ENCODE measurements around the gene PRKG1. TPM values are rescaled to one million over a fixed set of nuclear protein-coding genes. Genes with fewer than 3 reads are reported as not detected.

Gene PRKG1
- total and polyA plus RNA-seq, 2 donors (not counting 1 experiment from before 2014, with no cell fraction given): not detected

GRCh38 chr10:51251110-51251509 is 176.8 kb downstream of the PRKG1 start:
- TF ChIP-seq CTCF (IDR thresholded peaks at IDR 0.05): no peak
- TF ChIP-seq EZH2 (IDR thresholded peaks at IDR 0.05; ENCODE audit: borderline replicate concordance, insufficient read depth, low read depth, low read length, poor library complexity, severe bottlenecking): no peak
- ATAC-seq (ENCODE audit: low read depth) (no peak), DNase-seq (no peak)
- Histone ChIP-seq H3K79me2 (ENCODE audit: control insufficient read depth, insufficient read depth, low read length) (no peaks in the 10 kb centered on the region), H3K4me2 (replicated peaks; ENCODE audit: low read depth, low read length, poor library complexity, severe bottlenecking) (no peak overlapping the region), H3K27me3 (replicated peaks in 1 of 4; ENCODE audit: control extremely low read depth in 1 of 4, control insufficient read depth in 3 of 4, insufficient read depth in 4 of 4, low read length in 3 of 4) (no peaks in the 10 kb centered on the region), H4K20me1 (ENCODE audit: control insufficient read depth, insufficient read depth, low read length, poor library complexity, severe bottlenecking) (no peaks in the 10 kb centered on the region), H3K9ac (ENCODE audit: low read length) (no peak overlapping the region), H3K36me3 (replicated peaks in 1 of 2; ENCODE audit: control extremely low read depth in 1 of 2, control insufficient read depth in 1 of 2, extremely low read depth in 1 of 2, insufficient read depth in 2 of 2, low read length in 1 of 2) (no peaks in the 10 kb centered on the region), H3K27ac (ENCODE audit: low read length in 2 of 2) (no peak overlapping the region), H3K4me1 (ENCODE audit: control insufficient read depth in 2 of 2, insufficient read depth in 2 of 2, low read length in 2 of 2) (no peaks in the 10 kb centered on the region), H3K9me3 (ENCODE audit: control extremely low read depth in 1 of 3, control insufficient read depth in 2 of 3, insufficient read depth in 1 of 3, low read length in 2 of 3) (no peaks in the 10 kb centered on the region), H3K4me3 (ENCODE audit: control extremely low read depth in 1 of 5, extremely low read depth in 1 of 5, insufficient read depth in 1 of 5, low read depth in 2 of 5, low read length in 4 of 5) (no peak overlapping the region), H2AFZ (ENCODE audit: insufficient read depth, low read depth, low read length, poor library complexity, severe bottlenecking) (no peak overlapping the region)
- no peaks in the 10 kb centered on the region for H3K27me3 Mint-ChIP-seq
- POLR2A ChIA-PET: no interaction called here
- CTCF ChIA-PET: no interaction called here
- intact Hi-C loops (cut with micrococcal nuclease): no loop called here
- no peak overlapping the region for H3K27ac Mint-ChIP-seq
- no peak overlapping the region for H3K4me3 Mint-ChIP-seq
- no peaks in the 10 kb centered on the region for H3K4me1 Mint-ChIP-seq
- no CpG with 5 or more reads among the region's 1 CpG for WGBS (ENCODE audit: insufficient coverage)
- no peaks in the 10 kb centered on the region for H3K9me3 Mint-ChIP-seq (ENCODE audit: insufficient read depth)

- POLR2A ChIA-PET: no interaction called here
- H2AFZ ChIP-seq (ENCODE audit: insufficient read depth, low read depth, low read length, poor library complexity, severe bottlenecking): no peak overlapping the region
- intact Hi-C loops (cut with micrococcal nuclease): no loop called here
- TF ChIP-seq EZH2 (IDR thresholded peaks at IDR 0.05; ENCODE audit: borderline replicate concordance, insufficient read depth, low read depth, low read length, poor library complexity, severe bottlenecking) (no peak), CTCF (IDR thresholded peaks at IDR 0.05) (no peak)
- H3K27ac ChIP-seq (ENCODE audit: low read length in 2 of 2): no peak overlapping the region
- Mint-ChIP-seq H3K27me3 (no peaks in the 10 kb centered on the region), H3K27ac (no peak overlapping the region), H3K4me1 (no peaks in the 10 kb centered on the region), H3K9me3 (ENCODE audit: insufficient read depth) (no peaks in the 10 kb centered on the region), H3K4me3 (no peak overlapping the region)
- no peaks in the 10 kb centered on the region for H3K4me1 ChIP-seq (ENCODE audit: control insufficient read depth in 2 of 2, insufficient read depth in 2 of 2, low read length in 2 of 2)
- H3K9me3 ChIP-seq (ENCODE audit: control extremely low read depth in 1 of 3, control insufficient read depth in 2 of 3, insufficient read depth in 1 of 3, low read length in 2 of 3): no peaks in the 10 kb centered on the region
- H3K79me2 ChIP-seq (ENCODE audit: control insufficient read depth, insufficient read depth, low read length): no peaks in the 10 kb centered on the region
- H4K20me1 ChIP-seq (ENCODE audit: control insufficient read depth, insufficient read depth, low read length, poor library complexity, severe bottlenecking): no peaks in the 10 kb centered on the region
- CTCF ChIA-PET: no interaction called here
- H3K36me3 ChIP-seq (replicated peaks in 1 of 2; ENCODE audit: control extremely low read depth in 1 of 2, control insufficient read depth in 1 of 2, extremely low read depth in 1 of 2, insufficient read depth in 2 of 2, low read length in 1 of 2): no peaks in the 10 kb centered on the region
- ATAC-seq (ENCODE audit: low read depth) (no peak), DNase-seq (no peak)
- no peak overlapping the region for H3K4me3 ChIP-seq (ENCODE audit: control extremely low read depth in 1 of 5, extremely low read depth in 1 of 5, insufficient read depth in 1 of 5, low read depth in 2 of 5, low read length in 4 of 5)
- WGBS (ENCODE audit: insufficient coverage): 49% methylated on average over 2 of the region's 4 CpGs
- no peak overlapping the region for H3K9ac ChIP-seq (ENCODE audit: low read length)
- H3K27me3 ChIP-seq (replicated peaks in 1 of 4; ENCODE audit: control extremely low read depth in 1 of 4, control insufficient read depth in 3 of 4, insufficient read depth in 4 of 4, low read length in 3 of 4): no peaks in the 10 kb centered on the region
- no peak overlapping the region for H3K4me2 ChIP-seq (replicated peaks; ENCODE audit: low read depth, low read length, poor library complexity, severe bottlenecking)
Measured at GRCh38 chr10:51255381-51255780, 181.1 kb downstream of the PRKG1 start.

Data from B cell (primary cell).